ACHN (cell line): ENCODE measurements around the gene GPR142.

Source experiments
- DNase-seq: peaks from one replicate; pipeline ENCODE4 v3.0.0-alpha.2; 2015
- in situ Hi-C: cut with HindIII; loops from 2 replicates; pipeline ENCODE4 v1.10.0; 2017; ENCODE audit warnings: low sequenced_read_pairs, low pct_ligation_motif_present, low pct_unique_long_range_greater_than_20kb

GPR142 gene

DNA sequence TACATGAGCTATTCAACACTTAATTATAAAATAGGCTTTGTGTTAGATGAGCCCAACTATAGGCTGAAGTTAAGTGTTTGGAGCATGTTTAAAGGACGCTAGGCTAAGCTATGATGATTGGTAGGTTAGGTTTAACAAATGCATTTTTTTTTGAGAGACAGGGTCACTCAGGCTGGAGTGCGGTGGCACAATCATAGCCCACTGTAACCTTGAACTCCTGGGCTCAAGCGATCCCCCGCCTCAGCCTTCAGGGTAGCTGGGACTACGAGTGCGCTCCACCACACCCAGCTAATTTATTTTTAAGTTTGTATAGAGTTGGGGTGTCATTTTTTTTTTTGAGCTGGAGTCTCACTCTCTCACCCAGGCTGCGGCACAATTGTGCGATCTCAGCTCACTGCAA lies 45.3 kb downstream of the GPR142 start:
- in situ Hi-C loops, result no loop called here
- no peak for DNase-seq

DNA sequence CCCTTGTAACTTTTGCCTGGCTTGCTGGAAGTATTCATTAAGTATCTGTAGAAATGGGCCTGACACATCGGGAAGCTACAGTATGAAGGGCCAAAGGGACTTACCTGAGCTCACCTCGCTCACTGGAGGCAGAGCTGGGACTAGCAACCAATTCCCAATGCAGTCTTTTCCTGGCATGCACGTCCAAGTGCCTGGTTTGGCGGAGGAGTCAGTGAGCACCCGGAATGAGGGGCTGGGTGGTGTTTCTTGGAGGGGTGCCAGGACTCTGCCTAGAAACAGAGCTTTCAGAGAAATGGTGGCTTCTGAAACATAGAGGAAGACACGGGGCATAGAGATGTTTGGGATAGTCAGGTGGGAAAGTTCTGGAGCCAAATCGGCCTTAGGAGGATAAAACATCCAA lies 46.2 kb downstream of the GPR142 start:
- no peak for DNase-seq
- in situ Hi-C loops, result no loop called here

DNA sequence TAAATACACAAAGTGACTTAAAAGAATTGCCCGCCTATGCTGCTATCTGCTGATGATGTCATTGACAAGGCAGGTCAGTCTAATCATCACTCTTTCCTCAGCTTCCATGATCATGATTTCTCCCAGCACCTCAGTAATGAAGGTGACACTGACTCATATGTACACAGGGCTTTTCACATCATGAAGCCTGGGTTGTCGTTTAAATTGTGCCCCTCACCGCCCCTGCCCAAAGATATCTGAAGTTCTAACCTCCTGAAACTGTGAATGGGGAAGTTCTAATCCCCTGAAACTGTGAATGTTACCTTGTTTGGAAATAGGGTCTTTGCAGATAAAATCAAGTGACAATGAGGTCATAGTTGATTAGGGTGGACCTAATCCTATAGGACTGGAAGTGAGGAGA lies 47.2 kb downstream of the GPR142 start:
- no peak for DNase-seq
- in situ Hi-C loops, result no loop called here

DNA sequence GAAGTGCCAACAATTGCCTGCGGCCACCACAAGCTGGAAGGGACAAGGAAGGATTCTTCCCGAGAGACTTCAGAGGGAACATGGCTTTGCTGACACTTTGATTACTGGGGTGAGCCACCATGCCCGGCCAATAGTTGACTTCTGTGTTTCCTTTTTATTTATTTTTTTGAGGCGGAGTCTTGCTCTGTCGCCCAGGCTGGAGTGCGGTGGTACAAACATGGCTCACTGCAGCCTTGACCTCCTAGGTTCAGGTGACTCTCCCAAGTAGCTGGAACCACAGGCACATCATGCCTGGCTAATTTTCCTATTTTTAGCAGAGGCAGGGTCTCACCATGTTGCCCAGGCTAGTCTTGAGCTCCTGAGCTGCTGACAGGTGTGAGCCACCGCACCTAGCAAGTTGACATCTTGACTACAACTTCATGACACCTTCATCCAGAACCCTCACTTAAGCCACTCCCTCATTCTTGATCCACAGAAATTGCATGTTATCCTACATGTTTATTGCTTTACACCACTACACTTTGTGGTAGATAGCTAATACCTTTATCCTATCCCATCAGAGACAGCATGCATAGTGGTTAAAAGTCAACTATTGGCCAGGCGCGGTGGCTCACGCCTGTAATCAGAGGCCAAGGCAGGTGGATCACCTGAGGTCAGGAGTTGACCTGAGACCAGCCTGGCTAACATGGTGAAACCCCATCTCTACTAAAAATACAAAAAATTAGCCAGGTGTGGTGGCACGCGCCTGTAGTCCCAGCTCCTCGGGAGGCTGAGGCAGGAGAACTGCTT lies 48.5 kb downstream of the GPR142 start:
- no peak for DNase-seq
- in situ Hi-C loops, result no loop called here

DNA sequence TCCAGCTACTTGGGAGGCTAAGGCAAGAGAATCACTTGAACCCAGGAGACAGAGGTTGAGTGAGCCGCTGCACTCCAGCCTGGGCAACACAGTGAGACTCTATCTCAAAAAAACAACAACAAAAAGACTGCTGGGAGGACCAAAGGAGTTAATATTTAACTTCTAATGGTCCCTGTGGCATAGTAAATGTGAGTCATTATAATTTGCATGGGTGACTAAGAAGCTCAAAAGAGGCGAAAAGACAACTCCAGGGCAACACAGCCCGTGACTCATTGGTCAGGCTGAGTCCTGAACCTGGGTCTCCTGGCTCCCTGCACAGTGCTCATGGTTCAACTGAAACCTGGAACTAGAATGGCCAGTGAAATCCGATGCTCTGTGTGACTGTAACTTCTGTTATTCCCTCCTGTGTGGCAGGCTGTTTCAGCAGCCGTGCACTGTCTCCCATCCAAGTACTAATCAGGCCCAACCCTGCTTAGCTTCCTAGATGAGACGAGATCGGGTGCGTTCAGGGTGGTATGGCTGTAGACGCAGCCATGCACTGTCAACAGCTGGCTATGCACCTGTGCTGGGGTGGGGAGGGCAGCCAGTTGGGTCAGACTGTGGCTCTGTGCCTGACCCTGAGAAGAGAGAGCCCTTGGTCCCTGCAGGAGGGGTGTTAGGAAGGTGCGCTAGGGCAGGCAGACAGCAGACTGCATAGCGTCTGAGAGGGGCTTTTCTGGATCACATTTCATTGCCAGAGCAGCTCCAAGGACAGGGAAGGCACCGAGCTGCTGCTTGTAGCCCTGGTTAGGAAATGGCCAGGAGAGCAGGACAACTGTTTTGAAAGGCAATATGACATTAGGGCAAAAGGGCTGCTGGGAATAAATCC lies 50.1 kb downstream of the GPR142 start:
- peak; percentile 91 for DNase-seq
- in situ Hi-C loops, result no loop called here

DNA sequence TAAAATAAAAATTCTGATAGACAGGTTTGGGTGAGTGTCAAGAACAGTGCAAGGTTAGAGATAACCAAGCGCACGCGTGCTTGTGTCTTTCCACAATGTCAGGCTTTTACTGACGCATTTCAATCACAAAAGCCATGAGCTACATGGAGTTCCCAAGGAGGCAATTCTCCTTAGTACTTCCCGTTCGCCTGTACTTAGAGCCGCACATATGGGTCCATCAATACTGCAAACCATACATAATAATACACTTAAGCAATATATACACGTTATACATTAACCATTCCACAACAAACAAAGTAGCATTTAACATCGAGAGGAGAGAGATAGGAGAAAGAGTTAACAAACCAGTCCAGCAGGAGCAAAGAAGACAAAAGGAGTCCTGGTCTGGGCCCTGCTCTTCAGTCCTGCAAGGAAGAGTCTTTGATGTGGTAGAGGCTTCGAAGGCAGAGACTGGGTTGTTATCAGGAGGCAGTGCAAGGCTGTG lies 52.7 kb downstream of the GPR142 start:
- in situ Hi-C loops, result no loop called here
- no peak for DNase-seq
